HG03442 (cell line): ENCODE measurements around the gene CYP2R1.
"Not testable (repeated sequence)": the region's sequence is repeated elsewhere in the genome, so short reads cannot be mapped to it uniquely, and the experiment has no call there.

ENCODE experiments used
- ATAC-seq: cut with Tn5 transposase; IDR thresholded peaks from one replicate; pipeline ENCODE4 v1.9.1; 2021; ENCODE audit warnings: mild to moderate bottlenecking, moderate library complexity; ENCODE audit not compliant: unreplicated experiment

CYP2R1 gene

DNA sequence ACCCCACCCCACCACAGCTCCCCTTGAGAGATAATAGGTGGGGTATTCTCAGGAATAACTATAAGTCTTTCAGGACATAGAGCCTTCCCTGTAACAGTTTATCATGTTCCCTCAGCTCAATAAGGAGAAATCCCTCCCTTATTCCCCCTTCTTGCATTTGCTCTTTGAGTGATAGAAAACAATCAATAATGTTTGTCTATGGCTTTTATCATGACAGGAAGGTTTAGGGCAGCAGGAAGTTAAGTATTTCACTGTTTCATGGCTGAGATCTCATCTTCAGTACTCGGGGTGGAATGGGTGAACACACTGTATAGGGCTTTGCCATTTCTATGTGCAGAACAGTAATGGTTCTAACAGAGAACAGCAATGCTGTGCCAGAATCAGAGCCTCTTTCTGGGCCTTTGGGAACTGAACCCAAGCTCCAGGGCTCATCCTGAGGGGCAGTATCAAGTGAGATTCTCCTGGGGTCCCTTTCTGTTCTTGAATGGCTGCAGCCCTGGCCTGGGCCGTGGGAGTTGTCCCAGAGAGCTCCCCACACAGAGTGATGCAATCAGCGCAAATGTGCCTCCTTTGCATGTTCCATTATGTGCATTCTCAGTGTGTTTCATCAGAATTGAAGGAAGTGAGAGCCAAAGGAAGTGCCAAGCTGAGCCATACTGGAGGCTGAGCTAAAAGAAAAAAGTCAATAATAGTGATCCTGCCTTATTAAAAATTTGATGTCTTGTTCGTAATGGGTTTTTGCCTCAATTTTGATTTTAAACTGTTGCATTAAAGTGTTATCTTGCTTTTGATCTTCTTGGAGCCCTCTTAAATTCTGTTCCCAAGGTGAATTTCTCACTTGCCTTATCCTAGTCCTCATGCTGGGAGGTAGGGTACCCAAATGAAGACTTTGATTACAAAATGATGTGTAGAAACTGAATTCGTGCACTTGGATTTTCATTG, 2.9 kb upstream of the CYP2R1 start:
- ATAC-seq, result no peak

DNA sequence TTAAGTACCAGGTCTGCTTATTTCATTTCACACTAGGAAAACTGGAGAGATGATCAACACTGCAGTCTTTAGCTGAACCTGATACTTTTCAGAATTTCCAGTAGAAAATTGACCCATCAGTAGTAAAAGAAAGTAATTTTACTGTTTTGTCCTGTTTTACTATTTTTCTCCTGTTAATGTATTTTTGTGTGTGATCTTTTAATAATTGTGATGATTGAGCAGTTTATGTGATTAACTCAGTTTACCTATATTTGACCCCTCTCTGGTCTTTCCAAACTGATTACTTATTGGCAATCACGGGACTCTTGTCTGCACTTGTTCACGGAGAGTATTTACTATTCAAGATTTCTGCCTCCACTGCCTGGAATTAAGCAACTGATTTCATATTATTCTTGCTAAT, 546 bp upstream of the CYP2R1 start:
- ATAC-seq, result no peak

DNA sequence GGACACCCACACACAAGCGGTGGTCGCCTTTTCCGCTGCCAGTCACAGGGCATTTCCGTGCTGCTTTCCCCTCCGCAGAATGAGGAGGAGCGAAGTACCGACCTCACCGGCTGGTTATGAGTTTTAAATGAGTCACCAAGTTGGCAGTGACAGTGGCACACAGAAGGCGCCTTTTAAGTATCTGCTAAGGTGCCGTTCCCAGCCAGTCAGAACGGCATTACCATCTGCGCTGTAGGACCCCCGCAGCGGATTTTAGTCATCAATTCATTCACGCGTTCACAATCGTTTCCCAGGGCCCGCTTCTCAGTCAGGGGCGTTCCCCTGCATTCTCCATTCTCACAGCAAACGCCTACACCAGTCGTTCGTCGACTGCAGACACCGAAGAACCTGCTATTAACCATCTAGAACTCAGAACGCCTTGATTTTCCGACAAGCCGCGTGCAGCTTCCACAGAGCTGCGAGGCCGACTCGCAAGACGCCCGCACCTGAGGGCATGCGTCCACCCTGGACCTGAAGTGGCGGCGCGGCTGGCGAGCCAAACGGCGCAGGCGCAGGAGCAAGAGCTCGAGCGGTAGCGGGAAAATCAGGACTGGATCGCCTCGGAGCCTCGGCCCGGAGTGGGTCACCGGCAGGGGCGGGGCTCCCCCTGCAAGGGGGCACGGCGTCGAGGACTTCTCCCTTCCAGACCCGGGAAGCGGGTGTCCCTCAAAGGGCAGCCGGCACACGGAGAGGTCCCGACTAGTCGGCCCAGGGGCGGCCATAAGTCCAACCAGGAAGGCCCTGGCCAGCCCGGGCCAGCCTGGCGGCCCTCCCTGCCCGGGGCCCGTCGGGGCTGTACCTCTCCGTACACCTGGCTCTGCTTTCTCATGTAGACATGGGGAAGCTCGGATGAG, 642 bp downstream of the CYP2R1 start:
- ATAC-seq, result peak; percentile 49

DNA sequence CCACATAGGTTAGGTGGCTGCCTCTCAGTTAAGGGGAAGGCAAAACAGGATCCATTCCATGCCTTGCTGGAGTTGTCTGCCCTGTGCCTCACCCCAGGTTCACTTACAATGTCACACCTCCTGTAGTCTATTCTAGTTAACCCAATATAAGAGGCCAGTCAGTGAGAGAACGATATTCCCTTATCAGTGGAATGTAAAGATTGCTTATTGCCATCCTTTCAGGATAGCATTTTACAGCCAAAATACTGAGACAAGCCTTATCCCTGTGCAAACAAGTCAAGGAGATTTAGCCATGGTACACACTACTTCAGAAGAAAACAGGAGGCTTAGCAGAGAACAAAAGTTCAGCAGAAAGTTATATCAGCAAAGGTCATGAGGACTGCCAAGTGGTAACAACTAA, 5.5 kb downstream of the CYP2R1 start:
- ATAC-seq, result no peak

DNA sequence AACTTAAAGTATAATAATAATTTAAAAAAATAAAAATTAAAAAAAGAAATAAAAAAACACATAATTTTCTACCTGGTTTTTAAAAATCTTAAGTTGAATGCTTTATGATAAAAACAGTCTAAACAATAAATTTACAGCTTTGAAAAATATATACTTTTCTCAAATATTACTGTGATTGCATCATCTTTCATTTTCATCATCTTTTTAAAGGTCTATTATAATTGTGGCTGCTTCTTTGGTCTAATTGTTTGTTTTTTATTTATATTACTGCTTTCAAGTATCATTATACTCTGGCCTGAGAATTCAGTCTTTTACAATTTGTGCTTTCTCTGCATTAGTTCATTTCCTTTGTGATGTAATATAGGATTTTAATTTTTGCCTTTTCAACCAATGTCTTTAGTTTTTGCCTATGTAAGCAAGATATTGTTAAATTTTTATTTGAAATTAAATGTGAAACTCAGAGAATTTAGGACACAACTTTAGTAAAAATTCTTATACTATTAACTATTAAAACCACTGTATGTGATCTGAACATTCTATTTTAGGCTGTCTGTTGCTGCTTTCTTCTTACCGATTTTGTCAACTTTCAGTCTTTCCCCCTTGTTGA, 7.3 kb downstream of the CYP2R1 start:
- no peak for ATAC-seq

DNA sequence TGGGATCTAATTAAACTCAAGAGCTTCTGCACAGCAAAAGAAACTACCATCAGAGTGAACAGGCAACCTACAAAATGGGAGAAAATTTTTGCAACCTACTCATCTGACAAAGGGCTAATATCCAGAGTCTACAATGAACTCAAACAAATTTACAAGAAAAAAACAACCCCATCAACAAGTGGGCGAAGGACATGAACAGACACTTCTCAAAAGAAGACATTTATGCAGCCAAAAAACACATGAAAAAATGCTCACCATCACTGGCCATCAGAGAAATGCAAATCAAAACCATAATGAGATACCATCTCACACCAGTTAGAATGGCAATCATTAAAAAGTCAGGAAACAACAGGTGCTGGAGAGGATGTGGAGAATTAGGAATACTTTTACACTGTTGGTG, 8.3 kb downstream of the CYP2R1 start:
- not testable (repeated sequence) for ATAC-seq

DNA sequence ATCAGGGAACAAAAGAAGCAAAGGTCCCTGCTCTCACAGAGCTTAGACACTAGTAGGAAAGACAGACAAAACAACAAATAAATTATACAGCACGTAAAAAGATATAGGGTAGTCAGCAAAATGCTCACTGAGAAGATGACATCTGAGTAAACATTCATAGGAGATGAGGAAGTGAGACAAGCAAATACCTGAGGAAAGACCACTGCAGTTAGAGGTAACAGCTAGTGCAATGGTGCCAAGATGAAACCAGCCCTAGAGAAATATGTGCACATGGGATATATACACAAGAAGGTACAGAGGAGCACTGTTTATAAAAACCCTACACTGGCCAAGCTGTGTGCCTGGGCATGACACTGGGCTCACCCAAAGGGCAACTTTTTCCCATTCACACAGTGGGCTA, 9.8 kb downstream of the CYP2R1 start:
- no peak for ATAC-seq

DNA sequence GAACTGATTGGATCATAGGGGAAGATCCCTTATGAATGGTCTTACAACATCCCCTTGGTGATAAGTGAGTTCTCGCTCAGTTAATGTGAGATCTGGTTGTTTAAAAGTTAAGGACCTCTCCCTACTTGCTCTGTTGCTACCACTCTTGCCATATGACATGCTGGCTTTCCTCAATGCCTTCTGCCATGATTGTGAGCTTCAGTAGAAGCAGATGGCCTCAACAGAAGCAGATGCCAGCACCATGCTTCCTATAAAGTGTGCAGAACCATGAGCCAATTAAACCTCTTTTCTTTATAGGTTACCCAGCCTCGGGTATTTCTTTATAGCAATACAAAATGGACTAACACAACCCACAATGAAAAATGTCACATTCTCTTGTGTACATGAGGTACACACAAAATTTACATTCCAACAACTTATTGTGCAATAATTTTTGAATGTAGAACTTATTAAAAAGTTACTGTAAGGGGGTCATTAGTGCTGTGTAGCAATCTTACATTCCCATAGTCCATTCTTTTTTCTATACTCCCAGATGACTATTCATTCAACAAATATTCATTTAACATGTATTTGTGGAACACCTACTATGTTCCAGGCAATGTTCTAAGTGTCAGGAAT, 10.3 kb downstream of the CYP2R1 start:
- no peak for ATAC-seq

DNA sequence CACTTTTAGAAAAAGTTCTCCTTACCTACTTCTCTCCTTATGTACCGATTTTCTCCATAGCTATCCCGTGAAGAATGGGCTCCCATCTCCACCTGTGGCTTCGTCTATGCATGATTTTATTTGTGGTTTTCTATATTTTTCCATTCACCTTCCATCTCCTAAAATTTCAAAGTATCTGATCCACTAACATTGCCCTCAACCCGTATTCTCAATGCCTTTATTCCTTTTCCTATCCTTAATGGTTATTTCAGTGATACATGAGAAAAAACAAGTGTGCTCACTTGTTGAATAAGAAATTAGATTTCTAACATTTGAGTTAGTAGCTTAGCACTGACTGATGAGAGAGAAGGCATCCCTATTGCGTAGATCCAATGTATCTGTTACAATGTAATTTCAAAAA, 16.9 kb downstream of the CYP2R1 start:
- ATAC-seq, result no peak

DNA sequence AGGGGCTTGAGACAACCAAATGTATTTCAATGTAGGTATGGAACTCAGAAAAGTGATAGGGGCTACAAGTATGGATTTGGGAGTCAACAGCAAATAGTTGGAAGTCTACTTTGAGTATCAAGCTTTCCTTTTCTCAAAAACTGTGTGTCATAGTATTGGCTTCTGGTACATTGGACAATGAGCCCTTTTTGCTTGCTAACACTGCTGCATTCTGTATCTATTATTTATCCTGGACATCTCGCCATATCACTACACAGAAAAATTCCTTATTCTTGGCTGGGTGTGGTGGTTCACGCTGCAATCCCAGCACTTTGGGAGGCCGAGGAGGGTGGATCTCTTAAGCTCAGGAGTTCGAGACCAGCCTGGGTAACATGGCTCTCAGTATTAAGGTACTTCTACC, 18.4 kb downstream of the CYP2R1 start:
- ATAC-seq, result no peak

DNA sequence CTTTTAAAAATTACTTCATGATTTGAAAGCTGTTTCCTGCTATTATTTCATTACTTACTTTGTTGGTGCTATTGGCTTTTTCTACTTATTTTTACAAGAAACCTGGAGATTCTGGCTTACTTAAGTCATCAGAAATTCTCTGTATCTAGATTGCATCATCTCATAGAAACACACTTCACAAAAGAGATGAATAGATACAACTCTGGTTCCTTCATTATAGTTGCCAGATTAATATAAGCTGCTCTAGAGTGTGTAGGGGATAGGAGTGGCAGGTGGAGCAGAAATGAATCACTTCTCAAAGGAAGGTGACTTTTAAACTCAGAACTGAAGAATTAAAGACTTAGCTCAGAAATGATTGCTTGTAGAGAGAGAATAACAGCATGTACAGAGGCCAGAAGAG, 20.0 kb downstream of the CYP2R1 start:
- ATAC-seq, result no peak

DNA sequence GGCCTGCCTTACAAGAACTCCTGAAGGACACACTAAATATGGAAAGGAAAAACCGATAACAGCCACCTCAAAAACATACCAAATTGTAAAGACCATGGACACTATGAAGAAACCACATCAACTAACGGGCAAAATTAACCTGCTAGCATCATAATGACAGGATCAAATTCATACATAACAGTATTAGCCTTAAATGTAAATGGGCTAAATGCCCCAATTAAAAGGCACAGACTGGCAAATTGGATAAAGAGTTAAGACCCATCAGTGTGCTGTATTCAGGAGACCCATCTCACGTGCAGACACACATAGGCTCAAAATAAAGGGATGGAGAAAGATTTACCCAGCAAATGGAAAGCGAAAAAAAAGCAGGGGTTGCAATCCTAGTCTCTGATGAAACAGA, 28.3 kb downstream of the CYP2R1 start:
- ATAC-seq, result not testable (repeated sequence)

DNA sequence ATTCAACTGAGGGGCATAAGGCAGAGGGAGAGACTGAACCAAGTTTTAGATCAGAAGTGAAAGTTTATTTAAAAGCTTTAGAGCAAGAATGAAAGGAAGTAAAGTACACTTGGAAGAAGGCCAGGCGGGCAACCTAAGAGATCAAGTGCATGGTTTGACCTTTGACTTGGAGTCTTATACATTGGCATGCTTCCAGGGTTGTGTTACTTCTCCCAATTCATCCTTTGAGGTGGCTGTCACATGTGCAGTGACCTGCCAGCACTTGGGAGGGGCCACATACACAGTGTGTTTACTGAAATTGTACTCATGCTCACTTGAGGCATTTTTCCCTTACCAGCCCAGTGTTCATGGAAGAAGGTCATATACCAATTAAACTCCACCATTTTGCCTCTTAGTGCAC, 30.4 kb downstream of the CYP2R1 start:
- no peak for ATAC-seq

DNA sequence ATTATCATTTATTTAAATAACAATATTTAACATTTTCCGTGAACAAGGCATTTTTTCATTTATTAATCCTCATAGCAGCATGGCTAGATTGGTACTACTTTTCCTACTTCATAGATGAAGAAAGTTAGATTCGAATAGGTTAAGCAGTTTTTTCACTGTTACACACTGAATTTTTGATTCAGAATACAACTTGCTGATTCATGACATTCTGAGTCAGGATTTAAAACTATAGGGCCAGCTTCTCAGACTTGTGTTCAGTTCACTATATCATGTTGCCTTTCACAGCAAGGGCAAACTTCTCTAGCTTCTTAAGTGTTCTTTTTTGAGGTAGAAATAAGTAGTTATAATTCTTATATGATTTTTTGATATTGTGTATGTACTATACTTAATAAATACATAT, 31.5 kb downstream of the CYP2R1 start:
- ATAC-seq, result no peak

DNA sequence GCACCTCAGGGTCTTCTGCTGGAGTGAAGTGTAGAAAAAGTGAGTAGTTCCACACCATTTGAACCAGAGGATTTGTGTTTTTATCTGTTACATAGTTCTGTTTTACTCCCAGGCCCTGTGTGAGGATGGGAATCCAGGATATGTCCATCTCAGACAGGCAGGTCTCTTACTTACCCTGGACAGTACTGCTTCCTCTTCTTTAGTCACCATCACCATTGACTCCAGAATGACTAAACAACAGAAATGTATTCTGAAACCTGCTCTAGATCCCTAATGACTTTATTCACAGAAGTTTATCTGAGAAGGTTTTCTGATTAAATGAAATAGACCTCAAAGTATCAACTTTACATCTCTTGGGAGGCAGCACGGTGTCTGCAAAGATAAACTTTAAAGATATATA, 33.6 kb downstream of the CYP2R1 start:
- ATAC-seq, result no peak

DNA sequence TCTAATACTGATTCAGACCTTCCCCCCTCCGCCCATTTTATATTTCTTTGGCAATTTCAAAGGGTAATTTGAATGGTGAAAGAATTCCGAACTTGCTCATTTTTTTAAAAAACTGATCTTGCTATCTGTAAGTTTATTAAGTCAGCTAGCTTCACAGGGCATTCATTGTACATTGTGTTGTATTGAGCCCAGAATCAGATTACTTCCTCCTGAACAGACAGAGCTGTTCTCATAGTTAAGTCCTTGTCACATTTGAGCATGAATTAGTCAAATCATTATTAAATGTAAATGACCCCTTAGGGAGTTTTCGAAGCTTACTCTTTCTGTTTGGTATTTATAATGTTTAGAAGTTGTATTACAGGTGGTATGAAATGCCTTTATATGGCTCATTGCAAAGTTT, 34.4 kb downstream of the CYP2R1 start:
- ATAC-seq, result no peak

DNA sequence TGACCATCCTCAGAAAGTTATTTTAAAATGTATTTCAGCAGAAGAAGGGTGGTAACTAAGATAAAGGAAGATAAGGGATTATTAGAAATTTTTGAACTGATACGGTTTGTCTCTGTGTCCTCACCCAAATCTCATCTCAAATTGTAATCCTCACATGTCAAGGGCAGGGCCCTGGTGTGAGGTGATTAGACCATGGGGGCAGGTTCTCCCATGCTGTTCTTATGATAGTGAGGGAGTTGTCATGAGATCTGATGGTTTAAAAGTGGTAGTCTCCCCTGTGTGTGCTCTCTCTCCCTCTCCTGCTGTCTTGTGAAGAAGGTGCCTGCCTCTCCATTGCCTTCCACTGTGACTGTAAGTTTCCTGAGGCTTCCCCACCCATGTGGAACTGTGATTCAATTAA, 36.1 kb downstream of the CYP2R1 start:
- no peak for ATAC-seq

DNA sequence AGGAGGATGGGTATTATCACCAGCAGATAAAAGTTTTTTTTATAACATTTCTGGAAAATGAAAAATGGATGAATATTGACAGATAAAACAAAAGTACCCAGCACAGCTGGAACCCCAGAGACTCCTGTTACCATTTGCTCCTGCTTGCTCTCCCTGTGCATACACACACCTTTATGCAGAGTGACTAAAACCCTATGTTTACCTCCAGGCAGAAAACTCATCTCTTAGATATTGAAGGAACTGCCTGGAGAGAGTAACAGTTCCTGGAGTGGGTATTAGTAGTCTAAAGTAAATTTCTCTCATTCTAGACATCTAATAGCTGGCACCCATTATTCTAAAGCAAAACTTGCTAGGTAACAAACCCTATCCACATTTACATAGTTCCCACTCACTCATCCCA, 38.0 kb downstream of the CYP2R1 start:
- ATAC-seq, result no peak

DNA sequence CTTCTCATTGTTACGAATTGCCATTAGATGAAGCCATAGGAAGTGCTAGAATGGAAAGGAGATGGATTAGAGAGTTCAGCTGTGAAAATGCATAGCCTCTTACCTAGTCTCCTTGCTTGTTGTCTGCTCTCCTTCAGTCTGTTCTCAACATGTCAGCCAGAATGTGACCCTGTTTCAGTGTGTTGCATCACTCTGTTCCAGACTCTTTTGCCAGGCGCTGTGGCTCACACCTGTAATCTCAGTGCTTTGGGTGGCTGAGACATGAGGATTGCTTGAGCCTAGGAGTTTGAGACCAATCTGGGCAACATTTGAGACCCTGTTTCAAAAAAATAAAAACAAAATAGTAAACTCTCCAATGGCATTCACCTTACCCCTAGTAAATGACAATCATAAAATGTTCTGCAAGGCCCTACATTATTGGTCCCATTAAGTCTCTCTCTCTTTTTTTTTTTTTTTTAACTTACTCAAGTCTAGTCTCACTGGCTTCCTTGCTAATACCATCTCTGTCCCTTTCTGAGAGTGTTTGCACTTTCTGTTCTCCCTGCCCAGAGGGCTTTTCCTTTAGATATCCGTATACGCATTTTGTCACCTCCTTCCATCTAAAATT, 39.4 kb downstream of the CYP2R1 start:
- ATAC-seq, result no peak

DNA sequence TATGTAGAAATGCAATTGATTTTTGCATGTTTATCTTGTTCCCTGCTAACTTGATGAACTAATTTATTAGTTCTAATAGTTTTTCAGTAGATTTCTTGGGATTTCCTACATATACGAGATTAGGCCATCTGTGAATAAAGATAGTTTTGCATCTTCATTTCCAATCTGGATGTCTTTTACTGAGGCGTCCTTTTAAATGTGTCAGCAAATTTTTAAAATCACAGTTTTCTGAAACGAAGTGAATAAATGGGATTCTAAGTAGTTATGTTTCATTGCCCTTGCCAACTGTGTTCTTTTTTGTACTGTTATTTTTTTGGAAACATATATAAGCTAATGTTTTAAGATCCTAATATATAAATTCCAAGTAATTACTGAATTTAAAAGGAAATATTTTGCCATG, 50.0 kb downstream of the CYP2R1 start:
- ATAC-seq, result no peak
